Peyer's patch (tissue), 4 donors: Measurements from ENCODE around the gene RELB.

ENCODE experiments used
- CTCF ChIP-seq, 6 experiments: fragments of 450-650 bp in 4 of 6; fragments of 200-600 bp in 2 of 6; sonication (generic) in 1 of 6; IDR thresholded peaks; one replicate each; pipeline ENCODE4 v1.5.1; 2017 to 2019; ENCODE audit warnings: antibody characterized with exemption in 6 of 6, mild to moderate bottlenecking in 3 of 6, moderate library complexity in 1 of 6
- POLR2A ChIP-seq, 2 donors: fragments of 450-650 bp; IDR thresholded peaks; one replicate each; pipeline ENCODE4 v1.5.1; 2017; ENCODE audit warnings: antibody characterized with exemption in 2 of 2, mild to moderate bottlenecking in 2 of 2, moderate library complexity in 2 of 2

GRCh38 chr19:45082170-45082569, 80.9 kb downstream of the RELB start:
- TF ChIP-seq CTCF (IDR thresholded peaks at IDR 0.05) (no peak), POLR2A (IDR thresholded peaks at IDR 0.05) (no peak)
